Umbilical cord (tissue), 2 donors: ENCODE results near the gene FBL. TPM values are rescaled to one million over a fixed set of nuclear protein-coding genes. Genes with fewer than 3 reads are reported as not detected.

ENCODE experiments used
- DNase-seq: peaks from one replicate; pipeline ENCODE4 v3.0.0-alpha.2; 2015; ENCODE audit warnings: low spot score
- total RNA-seq: library from RNA; depleted of rRNA; stranded (reverse); fragments of >200 nt; gene quantifications from one replicate; pipeline ENCODE4 v1.2.3, GENCODE V29; 2014; ENCODE audit warnings: low replicate concordance; ENCODE audit not compliant: insufficient read depth

FBL gene
- total RNA-seq, 1 donor from 2014 or later: 154 TPM

GRCh38 chr19:39795001-39795400, 51.2 kb downstream of the FBL start:
- no peak for DNase-seq

- DNase-seq: peak; percentile 82
Measured at GRCh38 chr19:39792999-39793546, 53.1 kb downstream of the FBL start.

GRCh38 chr19:39788244-39788643, 57.9 kb downstream of the FBL start:
- no peak for DNase-seq

Other genes with a start within 250 kb of the FBL start
- not detected for gene LGALS13, start 243.9 kb downstream of the FBL start, total RNA-seq
- gene LGALS16, start 190.5 kb downstream of the FBL start, total RNA-seq: not detected
- not detected for gene LGALS14, start 141.9 kb downstream of the FBL start, total RNA-seq
- gene CLC, start 108.3 kb downstream of the FBL start, total RNA-seq: not detected
- gene LEUTX, start 67.5 kb downstream of the FBL start, total RNA-seq: not detected
- gene DYRK1B, start 12.2 kb downstream of the FBL start, total RNA-seq: 7.2 TPM
- gene FCGBP, start 88.3 kb upstream of the FBL start, total RNA-seq: 175 TPM
- 32.3 TPM for gene PSMC4, start 124.8 kb upstream of the FBL start, total RNA-seq
- 42.4 TPM for gene ZNF546, start 150.7 kb upstream of the FBL start, total RNA-seq
- gene ZNF780B, start 209.9 kb upstream of the FBL start, total RNA-seq: 23.6 TPM
- 31.3 TPM for gene ZNF780A, start 244.6 kb upstream of the FBL start, total RNA-seq